GM21786 (cell line): ENCODE measurements around the gene CNRIP1.
"Not testable (repeated sequence)": the region's sequence is repeated elsewhere in the genome, so short reads cannot be mapped to it uniquely, and the experiment has no call there.

Experiments
- ATAC-seq: cut with Tn5 transposase; IDR thresholded peaks from one replicate; pipeline ENCODE4 v1.9.1; 2021; ENCODE audit not compliant: unreplicated experiment

Gene CNRIP1, protein sequence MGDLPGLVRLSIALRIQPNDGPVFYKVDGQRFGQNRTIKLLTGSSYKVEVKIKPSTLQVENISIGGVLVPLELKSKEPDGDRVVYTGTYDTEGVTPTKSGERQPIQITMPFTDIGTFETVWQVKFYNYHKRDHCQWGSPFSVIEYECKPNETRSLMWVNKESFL

DNA sequence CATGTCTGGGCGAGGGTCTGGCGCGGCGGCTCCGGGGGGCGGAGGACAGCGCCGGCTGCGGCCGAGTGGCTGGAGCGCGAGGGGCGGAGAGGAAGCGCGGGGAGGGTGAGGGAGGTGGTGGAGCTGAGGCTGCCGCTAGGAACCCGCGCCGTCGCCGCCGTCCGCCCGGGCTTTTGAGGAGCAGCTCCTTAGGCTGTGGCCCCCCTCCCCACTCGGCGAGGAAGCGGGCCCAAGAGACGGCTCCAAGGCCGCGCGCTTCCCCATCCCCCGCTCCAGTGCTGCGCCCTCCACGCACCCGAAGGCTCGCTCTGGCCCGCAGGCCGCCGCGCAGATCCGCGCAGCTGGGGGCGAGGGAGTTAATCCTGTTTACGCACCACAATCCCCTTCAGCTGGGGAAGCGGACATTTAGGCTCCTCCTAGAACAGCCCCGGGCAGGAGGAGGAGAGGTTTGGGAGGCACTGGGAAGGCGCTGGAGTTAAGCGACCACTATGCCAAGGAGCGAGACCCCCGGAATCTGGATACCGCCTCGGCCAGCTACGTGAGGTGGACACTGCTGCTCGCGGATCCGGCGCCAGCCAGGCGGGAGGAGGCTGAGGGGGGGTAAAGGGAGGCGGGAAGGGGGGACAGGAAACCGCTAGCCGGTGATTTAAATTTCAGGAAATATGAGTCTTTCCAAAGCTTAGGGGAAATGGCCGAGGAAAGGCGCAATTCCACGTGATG is at the start of gene CNRIP1:
TSS of gene CNRIP1 (minus strand) at position 552 of the 720 bp plus-strand sequence. CDS start at position 3, 549 bp downstream.
- no peak for ATAC-seq

DNA sequence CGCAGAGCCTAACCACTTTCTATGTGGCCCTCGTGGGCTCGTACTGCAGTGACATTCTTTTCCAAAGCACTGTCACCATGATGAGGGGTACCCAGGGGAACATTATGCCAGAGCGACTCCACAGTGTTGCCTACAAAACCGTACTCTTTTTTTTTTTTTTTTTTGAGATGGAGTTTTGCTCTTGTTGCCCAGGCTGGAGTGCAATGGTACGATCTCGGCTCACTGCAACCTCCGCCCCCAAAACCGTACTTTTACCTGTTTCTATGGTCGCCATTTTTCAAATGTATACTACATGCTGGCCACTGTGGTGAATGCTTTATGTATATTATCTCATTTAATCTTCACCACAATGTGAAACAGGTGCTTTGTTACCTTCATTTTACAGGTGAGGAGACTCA is 49.6 kb upstream of the CNRIP1 start:
- ATAC-seq = no peak

DNA sequence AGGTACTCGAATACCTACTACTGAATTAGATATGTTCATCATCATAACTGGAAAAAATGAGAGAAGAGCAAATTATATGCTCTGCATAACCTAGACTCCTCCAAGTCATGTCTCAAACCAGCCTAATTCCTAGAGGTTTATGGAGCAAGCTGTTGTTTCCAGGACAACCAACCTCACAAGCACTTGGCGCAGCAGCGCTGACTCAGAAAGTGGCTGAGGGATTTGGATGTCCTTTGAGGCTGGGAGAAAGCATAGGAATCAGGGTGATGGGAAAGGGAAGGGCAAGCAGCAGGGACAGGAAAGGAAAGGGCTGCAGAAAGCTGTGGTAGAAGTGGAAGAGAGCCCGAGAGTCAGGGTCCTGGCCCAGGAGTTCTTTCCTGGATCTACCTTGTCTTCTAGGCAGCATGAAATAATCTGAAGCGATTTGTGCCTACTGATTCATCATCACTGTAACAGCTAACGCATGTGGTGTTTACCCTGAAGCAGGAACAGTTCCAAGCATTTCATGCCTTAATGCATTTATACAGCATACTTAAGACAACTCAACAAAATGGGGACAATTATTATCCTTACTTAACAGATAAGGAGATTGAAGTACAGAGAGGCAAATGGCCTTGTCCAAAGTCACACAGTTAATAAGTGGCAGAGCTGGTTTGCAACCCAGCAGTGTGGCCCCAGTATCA is 49.0 kb upstream of the CNRIP1 start:
- no peak for ATAC-seq

DNA sequence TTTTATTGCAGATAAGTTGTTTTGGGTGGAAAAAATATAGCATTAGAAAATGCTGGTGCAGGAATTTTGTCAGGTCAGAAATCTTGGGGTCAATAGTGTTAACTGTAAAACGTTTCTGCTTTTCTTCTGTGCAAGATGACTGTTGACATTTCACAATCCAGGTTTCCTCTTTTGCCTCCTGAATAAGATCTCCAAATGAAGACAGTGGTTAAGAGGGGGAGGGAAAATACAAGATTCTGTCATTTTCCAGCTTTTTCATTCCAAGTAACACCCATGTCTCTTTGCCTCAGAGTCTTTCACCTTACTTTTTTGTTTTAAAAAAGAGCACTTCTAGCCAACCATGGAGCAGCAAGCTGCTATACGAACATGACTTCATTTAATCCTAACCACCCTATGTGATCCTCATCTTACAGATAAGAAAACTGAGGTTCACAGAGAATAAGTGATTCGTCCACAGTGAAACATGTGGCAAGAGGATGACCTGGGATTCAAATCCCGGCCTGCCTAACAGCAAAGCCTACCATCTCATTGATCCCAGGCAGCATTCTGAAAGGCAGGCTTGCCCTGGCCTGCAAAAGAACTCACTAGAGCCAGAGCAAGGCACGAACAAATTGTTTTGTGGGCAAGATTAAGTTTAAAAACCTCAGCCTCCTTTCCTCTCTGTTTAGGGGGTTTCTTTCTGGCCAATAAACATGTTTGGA is 48.4 kb upstream of the CNRIP1 start:
- ATAC-seq = no peak

DNA sequence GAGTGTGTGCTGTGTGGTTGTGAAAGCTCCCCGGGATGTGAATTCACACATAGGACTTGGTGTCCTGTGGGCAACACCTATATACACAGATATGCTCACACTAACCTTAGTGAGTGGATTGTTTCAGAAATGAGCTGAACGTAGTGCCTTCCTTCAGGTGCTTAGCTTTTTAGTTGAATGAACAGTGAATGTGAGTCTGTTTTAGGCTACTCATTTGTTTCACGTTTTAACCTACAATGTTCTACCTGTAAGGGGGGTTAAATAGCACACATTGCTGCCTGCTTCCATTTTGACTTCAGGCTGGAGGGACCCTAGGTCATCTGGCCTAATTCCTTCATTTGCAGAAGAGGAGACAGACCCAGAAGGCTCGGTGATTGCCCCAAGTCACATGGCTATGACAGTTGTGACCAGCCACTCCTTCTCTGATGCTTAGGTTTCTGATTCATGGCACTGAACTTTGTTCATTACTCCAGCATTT is 46.4 kb upstream of the CNRIP1 start:
- ATAC-seq = peak; percentile 52

DNA sequence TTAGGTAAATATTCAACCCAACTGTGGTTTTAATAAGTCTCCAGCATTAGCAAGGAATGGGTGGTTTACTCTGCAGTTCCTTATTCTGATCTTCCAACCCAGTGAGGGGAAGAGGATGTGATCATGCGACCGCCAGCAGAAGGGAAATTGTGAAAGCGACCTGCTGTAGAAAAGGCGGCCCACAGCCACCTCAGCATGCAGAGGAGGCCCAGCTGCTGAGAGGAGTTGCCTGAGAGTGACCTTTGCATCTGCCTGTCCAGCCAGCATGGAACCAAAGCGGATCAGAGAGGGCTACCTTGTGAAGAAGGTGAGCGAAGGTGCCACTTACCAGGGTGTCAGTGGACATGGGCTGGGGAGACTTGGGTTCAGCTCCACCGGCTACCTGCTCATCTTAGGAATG is 45.3 kb upstream of the CNRIP1 start, which contains the start of gene PLEK:
TSS of gene PLEK (plus strand) at position 196 of the 400 bp plus-strand sequence. CDS start at position 266, 70 bp downstream.
- ATAC-seq = peak; percentile 52

DNA sequence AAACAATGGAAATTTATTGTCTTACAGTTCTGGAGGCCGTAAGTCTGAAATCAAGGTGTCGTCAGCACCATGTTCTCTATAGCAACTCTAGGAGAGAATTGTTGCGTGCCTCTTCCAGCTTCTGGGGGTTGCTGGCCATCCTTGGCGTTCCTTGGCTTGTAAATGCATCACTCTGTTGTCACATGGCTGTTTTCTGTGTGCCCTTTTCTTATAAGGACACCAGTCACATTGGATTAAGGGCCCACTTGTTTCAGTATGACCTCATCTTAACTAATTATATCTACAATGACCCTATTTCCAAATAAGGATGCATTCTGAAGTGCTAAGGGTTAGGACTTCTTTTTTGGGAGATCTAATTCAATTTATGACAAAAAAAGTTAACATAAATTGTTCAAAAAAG is 44.0 kb upstream of the CNRIP1 start:
- no peak for ATAC-seq

DNA sequence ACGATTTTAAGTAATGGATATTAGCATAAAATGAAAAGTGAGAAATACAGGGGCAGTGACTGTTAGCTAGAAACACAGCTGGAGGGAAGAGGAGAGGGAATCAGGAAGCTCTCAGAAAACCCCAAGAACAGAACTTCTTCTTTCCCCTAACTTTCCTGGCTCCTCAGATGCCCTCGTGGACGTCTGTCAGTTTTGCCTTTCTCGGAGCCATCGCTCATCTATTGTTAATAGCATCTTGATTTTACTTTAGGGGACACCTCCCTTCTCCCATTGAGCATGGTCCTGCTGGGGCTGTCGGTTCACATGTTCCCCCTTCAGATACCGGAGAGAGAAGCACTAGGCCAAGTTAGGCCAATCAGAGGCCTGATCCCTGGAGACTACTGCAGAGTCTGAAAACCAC is 43.0 kb upstream of the CNRIP1 start:
- ATAC-seq = no peak

DNA sequence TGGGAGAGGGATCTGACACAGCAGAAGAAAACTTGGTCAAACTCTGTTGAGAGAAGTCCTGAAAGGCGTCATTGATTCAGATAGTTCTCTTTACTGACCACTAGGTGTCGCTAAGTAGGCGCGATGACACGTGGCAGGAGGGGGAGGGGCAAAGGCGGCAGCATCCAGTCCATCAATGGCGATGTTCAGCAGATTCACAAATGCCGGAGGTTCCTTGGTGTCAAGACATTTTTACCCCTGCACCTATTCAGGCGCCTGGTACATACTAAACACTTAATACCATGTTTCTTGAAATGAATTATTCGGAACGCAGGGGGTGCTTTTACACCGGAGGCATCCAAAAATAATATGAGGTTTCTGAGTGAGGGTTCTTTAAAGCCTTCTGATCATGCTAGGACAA is 42.3 kb upstream of the CNRIP1 start:
- peak; percentile 36 for ATAC-seq

DNA sequence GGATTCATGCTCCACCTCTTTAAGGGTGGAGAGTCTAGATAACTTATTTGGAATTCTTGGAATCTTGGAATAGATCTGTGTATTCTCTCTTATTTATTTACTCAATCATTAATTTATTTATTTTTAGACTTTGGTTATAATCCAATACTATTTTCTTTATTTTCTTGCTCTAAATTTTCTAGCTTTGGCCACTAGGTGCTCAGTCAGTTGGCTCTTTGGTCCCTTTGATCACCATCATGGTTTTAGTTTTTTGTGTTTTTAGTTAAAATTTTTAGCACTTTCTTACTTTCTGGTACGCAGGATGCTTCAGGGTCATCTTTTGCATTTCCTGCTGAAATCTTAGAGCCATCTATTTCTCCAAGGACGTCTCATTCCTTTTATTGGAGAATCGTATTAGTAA is 40.1 kb upstream of the CNRIP1 start:
- ATAC-seq = no peak

DNA sequence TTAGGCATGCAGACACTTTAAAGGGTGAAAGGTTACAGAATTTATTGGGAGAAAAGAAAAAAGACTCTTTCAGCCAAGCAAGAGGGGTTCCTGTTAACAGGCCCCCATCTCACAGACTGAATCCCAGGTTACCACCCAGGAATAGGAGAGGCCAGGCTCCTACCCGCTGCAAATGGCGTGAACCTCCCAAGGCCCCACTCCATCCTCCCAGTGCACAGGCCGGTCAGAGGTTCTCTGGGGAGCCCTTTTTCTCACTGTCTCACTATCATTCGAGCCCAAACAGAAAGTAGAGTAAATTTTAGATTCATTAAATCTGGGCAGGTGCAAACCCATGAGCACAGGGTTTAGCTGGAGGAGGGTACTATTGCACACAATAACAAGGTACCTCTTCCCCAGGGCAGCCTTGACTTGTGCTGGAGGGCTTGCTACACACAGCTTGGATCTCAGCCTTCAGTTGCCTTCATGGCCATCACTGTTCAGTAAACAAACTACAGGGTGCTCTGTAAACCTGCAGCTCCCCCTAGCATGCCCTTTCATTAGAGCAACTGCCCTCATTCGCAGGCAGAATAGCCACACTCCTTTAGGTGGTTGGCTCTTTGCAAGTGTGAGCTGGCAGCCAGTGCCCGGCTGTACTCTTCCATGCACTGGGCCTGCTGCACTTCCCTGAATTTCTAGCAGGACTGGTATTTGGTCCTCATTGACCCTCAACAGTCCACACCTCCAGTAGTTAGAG is 38.0 kb upstream of the CNRIP1 start:
- peak; percentile 82 for ATAC-seq

DNA sequence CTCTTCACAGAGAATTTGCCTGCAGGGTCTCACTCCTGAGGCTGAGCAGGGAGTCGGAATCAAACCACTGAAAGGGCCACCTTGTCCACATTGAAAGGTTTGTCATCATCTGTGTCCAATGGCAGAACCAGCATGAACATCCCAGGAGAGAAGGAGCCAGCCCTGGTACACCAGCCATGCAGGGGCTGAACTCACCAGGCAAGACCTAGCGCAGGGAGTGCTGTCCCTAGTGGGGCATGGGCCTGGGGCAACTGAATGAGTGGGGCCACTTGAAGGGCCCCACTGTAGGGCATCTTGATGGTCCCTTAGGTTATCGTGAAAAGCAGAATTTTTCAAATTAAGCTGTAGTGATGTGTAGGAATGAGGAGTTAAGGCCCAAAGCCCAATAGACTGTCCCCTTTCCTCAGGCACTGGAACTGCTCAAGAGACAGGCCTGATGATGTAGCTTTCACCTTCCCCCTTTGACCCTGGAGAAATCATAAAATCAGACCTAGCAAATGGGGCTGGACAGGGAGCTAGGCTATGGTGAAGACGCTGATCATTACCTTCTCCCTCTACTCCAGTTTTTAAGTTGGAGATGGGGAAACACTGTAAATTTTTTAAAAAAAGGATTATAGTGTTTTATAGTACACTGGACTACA is 37.0 kb upstream of the CNRIP1 start:
- ATAC-seq = no peak

DNA sequence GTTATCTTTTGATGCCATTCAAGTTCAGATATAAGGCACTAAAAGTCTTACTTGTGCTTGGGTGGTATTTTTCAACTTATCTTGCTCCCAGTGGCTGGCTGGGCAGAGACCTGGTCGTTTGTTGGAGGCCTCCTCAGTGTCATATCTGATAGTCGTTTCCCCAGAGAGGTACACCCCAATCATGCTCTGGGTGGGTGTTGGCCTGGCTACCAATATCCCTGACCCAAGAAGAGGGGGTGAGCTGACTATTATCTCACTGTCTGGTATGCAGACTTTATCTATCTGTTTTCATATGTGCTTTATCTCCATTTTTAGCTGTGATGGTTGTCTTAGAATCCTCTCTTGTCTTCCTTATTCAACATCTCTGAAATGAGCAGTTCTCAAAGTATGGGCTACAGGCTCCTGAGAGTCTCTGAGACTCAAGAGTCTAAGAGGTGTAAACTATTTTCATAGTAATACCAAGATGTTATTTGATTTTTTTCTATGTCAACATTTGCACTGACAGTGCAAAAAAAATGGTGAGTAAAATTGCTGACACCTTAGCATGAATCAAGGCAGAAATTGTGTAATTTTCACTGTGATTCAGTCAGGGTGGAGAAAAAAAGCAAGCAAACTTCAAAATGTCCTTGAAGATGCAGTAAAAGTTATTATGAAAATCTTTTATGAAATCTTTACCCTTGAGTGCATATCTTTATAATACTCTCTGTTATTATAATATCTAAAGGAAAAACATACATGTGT is 33.1 kb upstream of the CNRIP1 start:
- ATAC-seq = no peak

DNA sequence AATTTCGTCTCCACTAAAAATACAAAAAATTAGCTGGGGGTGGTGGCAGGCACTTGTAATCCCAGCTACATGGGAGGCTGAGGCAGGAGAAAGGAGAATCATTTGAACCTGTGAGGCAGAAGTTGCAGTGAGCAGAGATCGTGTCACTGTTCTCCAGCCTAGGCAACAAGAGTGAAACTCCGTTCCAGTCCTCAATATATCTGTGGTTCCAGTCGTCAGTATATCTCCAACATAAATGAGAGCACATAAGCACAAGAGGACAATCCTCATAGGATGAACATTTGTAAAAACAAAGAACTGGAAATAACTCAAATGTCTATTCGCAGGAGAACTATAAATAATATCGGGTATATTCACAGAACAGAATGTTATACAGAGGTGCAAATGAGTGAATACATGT is 32.2 kb upstream of the CNRIP1 start:
- ATAC-seq = no peak

DNA sequence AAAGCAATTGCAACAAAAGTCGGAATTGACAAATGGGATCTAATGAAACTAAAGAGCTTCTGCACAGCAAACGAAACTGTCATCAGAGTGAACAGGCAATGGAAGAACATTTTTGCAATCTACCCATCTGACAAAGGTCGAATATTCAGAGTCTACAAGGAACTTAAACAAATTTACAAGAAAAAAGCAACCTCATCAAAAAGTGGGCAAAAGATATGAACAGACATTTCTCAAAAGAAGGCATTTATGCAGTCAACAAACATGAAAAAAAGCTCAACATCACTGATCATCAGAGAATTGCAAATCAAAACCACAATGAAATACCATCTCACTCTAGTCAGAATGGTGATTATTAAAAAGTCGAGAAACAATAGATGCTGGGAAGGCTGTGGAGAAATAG is 29.3 kb upstream of the CNRIP1 start:
- not testable (repeated sequence) for ATAC-seq

DNA sequence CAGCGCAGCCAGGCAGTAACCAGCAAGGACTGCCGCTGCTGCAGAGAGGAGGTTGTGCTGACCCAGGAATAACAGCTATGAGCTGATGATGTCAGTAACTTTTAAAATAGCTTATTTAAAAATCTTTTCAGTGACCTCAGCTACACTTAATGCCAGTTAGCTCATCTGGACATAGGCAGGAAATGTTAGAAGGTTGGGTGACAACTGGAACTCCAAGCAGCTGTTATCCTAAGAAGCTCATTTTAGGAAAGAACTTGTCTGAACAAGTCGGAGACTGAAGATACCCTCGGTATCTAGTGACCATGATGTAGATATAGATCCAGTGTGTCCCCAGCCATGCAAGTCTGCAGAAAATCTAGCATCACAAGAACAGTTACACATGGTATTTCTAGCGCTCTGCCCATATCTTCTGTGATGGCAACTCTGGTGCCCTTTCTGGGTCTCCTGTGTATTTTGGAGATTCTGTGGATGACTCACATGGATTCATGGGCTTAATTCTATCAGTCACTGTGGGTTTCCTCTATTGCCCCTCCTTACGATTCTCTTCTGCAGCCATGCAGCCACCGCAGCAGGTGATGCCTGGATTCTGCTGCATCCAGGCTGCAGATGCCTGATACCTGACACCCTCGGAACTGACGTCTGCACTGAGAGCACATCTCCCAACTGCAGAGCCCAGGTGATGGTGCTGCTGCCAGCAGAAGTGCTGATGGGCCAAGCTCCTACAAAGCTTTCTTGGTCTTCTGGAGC is 25.6 kb upstream of the CNRIP1 start:
- ATAC-seq = no peak

DNA sequence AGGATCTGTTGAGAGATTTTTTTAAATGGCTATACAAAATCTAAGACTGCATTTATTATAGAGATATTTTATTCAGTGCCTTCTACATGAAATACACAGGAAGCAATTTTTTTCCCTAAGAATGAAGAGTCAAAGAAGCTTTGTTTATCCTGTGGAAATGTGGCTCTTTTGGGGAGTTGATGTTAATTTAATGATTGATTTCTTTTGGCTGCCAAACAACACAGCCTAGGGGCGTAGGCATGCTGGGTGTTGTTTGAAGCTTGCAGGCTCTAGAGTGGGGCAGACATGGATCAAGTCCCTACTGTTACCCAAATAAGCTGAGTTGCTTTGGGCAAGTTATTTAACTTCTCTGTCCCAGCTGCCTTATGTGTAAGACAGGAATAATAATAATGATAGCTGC is 24.3 kb upstream of the CNRIP1 start:
- no peak for ATAC-seq

DNA sequence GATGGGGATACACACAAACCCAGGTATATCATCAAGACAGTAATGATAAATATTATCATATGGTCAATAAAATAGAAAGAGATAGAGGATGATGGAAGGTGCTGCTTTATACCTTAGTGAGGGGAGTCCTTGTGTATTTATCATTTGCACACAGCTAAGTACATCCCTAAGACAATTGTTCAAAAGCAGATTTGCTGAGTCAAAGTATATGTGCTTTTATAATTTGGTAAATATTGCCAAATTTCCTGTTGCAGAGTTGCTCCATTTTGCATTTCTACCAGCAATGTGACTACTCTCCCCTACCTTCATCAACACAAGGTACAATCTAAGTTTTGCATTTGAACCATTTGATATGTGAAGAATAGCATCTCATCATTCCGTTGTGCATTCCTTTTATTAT is 22.7 kb upstream of the CNRIP1 start:
- ATAC-seq = no peak

DNA sequence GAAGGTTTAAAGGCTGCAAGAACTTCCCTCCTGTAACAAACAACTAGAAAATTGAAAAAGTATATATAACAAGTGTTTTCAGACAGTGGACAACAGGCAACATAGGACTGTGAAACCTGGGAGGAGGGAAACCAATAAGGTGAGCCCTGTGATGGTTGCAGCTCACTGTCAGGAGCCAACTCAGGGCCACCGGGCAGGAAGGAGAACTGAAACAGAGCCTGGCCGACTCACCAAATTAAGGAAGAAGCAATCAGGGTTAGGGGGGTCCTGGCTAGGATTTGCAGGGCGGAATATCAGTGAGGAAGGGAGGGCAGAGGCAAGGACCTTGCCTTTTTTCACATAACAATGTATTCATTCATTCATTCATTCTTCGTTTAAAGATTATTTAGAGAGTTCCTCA is 21.8 kb upstream of the CNRIP1 start:
- no peak for ATAC-seq
